ENCODE measurements around the gene RNF157.
A peak's percentile ranks its signal among the peaks of the same experiment; 100 is the strongest.
"Not testable (repeated sequence)": the region's sequence is repeated elsewhere in the genome, so short reads cannot be mapped to it uniquely, and the experiment has no call there.

Gene RNF157

GRCh38 chr17:76208120-76208519 lies 32.2 kb downstream of the RNF157 start:
- Histone ChIP-seq H3K36me3 (replicated peaks; ENCODE audit: insufficient read depth, low read length) (no peaks in the 10 kb centered on the region), H2AFZ (ENCODE audit: low read length) (peak overlapping the region; percentile 44), H3K27me3 (replicated peaks; ENCODE audit: insufficient read depth, low read length) (no peaks in the 10 kb centered on the region), H3K79me2 (ENCODE audit: low read length) (no peaks in the 10 kb centered on the region), H3K27ac (ENCODE audit: low read length) (peak overlapping the region; percentile 80), H3K9me2 (replicated peaks; ENCODE audit: insufficient read depth, low read length) (no peaks in the 10 kb centered on the region), H3K4me1 (ENCODE audit: low read length) (peaks cover 35% of the 10 kb centered on the region), H3K9ac (ENCODE audit: low read length) (no peak overlapping the region; the same call in 1 of the 2 replicates), H4K20me1 (ENCODE audit: insufficient read depth, low read length) (no peaks in the 10 kb centered on the region), H3K4me3 (ENCODE audit: low read length) (no peak overlapping the region), H3K9me3 (replicated peaks; ENCODE audit: insufficient read depth, low read length) (no peaks in the 10 kb centered on the region), H3F3A (ENCODE audit: insufficient read depth, low read length) (peaks cover 11% of the 10 kb centered on the region), H3K4me2 (ENCODE audit: low read depth, low read length) (peak overlapping the region; percentile 55)
- peak; percentile 90 for DNase-seq
- TF ChIP-seq CTCF (IDR thresholded peaks at IDR 0.05; ENCODE audit: low read length) (no peak), EZH2 (optimal IDR thresholded peaks at IDR 0.05; ENCODE audit: low read depth, low read length) (no peak), EZH2phosphoT487 (IDR thresholded peaks at IDR 0.05; ENCODE audit: low read length) (no peak)

DNA sequence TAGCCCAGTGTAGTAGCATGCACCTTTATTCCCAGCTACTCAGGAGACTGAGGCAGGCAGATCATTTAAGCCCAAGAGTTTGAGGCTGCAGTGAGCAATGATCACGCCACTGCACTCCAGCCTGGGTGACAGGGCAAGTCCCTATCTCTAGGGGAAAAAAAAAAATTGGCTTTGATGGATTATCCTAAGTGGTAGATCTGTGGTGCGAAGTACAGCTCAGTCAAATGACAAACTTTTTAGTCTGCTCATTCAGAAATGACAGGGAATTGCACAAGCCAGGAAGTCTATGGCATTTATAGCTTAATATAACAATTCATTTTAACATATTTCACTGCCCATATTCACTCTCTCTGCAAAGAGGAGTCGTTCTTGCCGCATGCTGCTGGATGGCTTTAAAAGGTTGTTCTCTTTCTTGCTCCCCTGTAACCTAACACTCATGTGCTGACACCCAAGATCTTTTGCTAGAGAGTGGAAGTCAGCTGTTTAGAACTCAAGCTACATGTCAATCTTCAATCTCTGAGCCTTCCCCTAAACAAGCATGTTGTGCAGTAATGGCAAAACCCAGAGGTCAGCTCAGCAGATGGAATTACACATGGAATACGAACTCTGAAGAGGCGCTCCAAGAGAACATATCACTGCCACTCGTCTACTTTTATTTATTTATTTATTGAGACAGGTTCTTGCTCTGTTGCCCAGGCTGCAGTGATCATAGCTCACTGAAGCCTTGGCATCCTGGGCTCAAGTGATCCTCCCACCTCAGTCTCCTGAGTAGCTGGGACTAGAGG lies 32.8 kb downstream of the RNF157 start:
- H3K4me2 ChIP-seq (ENCODE audit: low read depth, low read length), result peak overlapping the region; percentile 16; the same call in 1 of the 2 replicates
- peak overlapping the region; percentile 80; the same call in 1 of the 2 replicates for H3K27ac ChIP-seq (ENCODE audit: low read length)

DNA sequence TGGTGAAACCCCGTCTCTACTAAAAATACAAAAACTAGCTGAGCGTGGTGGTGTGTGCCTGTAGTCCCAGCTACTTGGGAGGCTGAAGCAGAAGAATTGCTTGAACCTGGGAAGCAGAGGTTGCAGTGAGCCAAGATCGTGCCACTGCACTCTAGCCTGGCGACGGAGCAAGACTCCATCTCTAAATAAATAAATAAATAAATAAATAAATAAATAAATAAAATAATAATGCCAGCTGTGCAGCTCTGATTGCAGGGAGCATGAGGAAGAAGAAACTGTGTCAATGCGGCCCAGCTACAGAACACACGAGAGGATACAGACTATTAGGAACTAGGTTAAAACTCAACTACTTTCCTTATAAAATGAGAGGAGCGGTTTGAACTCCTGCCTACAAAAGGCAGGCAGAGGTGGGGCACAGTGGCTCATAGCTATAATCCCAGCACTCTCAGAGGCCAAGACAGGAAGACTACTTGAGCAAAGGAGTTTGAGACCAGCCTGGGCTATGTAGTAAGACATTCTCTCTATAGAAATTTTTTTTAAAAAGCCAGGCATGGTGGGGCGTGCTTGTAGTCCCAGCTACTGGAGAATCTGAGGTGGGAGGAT lies 34.6 kb downstream of the RNF157 start:
- H3K27ac ChIP-seq (ENCODE audit: low read length); DNase-seq; H3K4me3 ChIP-seq (ENCODE audit: low read length); H3K27me3 ChIP-seq (replicated peaks; ENCODE audit: insufficient read depth, low read length); H3K4me2 ChIP-seq (ENCODE audit: low read depth, low read length); H3K36me3 ChIP-seq (replicated peaks; ENCODE audit: insufficient read depth, low read length); H3K79me2 ChIP-seq (ENCODE audit: low read length); H4K20me1 ChIP-seq (ENCODE audit: insufficient read depth, low read length); H3K9ac ChIP-seq (ENCODE audit: low read length); H3K9me3 ChIP-seq (replicated peaks; ENCODE audit: insufficient read depth, low read length); H2AFZ ChIP-seq (ENCODE audit: low read length); H3K9me2 ChIP-seq (replicated peaks; ENCODE audit: insufficient read depth, low read length): not testable (repeated sequence)
- H3F3A ChIP-seq (ENCODE audit: insufficient read depth, low read length), result peaks cover 11% of the 10 kb centered on the region
- peaks cover 29% of the 10 kb centered on the region for H3K4me1 ChIP-seq (ENCODE audit: low read length)

More for the DNA sequence above, 32.8 kb downstream of the RNF157 start:
- no peaks in the 10 kb centered on the region for H3K36me3 ChIP-seq (replicated peaks; ENCODE audit: insufficient read depth, low read length)
- H3K4me3 ChIP-seq (ENCODE audit: low read length), result no peak overlapping the region
- H3K27me3 ChIP-seq (replicated peaks; ENCODE audit: insufficient read depth, low read length), result no peaks in the 10 kb centered on the region
- no peaks in the 10 kb centered on the region for H3K9me3 ChIP-seq (replicated peaks; ENCODE audit: insufficient read depth, low read length)
- TF ChIP-seq EZH2phosphoT487 (IDR thresholded peaks at IDR 0.05; ENCODE audit: low read length) (no peak), EZH2 (optimal IDR thresholded peaks at IDR 0.05; ENCODE audit: low read depth, low read length) (no peak), CTCF (IDR thresholded peaks at IDR 0.05; ENCODE audit: low read length) (no peak)
- no peaks in the 10 kb centered on the region for H3K9me2 ChIP-seq (replicated peaks; ENCODE audit: insufficient read depth, low read length)
- 0 out of 2 replicates have a peak overlapping the region, but pooled peaks have one; percentile 44 for H2AFZ ChIP-seq (ENCODE audit: low read length)
- H3K4me1 ChIP-seq (ENCODE audit: low read length), result peaks cover 35% of the 10 kb centered on the region
- peaks cover 11% of the 10 kb centered on the region for H3F3A ChIP-seq (ENCODE audit: insufficient read depth, low read length)
- DNase-seq, result no peak
- peak overlapping the region; percentile 10; the same call in 1 of the 2 replicates for H3K9ac ChIP-seq (ENCODE audit: low read length)
- no peaks in the 10 kb centered on the region for H4K20me1 ChIP-seq (ENCODE audit: insufficient read depth, low read length)
- no peaks in the 10 kb centered on the region for H3K79me2 ChIP-seq (ENCODE audit: low read length)

Measured in MM.1S (cell line).